ENCODE results near the gene MLXIP. TPM values are rescaled to one million over a fixed set of nuclear protein-coding genes. Genes with fewer than 3 reads are reported as not detected.

MLXIP gene
- total RNA-seq, 1 experiment from 2014 or later, result 32.4 TPM

DNA sequence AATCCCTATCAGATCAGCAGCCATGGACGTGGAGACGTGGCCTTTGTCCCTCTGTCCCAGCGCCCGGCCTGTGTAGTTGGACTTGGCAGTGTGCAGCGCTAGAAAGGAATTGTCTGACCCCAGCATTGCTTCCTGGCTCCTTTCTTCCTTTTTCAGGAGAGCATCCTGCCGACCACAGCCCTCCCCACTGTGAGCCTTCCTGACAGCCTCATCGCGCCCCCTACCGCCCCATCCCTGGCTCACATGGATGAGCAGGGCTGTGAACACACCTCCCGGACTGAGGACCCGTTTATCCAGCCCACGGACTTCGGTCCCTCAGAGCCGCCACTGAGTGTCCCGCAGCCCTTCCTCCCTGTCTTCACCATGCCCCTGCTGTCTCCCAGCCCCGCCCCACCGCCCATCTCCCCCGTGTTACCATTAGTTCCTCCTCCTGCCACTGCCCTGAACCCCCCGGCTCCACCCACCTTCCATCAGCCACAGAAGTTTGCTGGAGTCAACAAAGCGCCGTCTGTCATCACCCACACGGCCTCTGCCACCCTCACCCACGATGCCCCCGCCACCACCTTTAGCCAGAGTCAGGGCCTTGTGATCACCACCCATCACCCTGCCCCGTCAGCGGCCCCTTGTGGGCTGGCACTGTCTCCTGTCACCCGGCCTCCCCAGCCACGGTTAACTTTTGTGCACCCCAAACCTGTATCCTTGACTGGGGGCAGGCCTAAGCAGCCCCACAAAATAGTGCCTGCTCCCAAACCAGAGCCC is 54.8 kb downstream of the MLXIP start:
- Histone ChIP-seq H2BK12ac (ENCODE audit: insufficient read length, low read depth, low read length) (no peak overlapping the region), H3K23ac (ENCODE audit: insufficient read length, low read depth, low read length) (no peak overlapping the region), H2BK15ac (ENCODE audit: low read depth, low read length) (no peak overlapping the region), H2AFZ (ENCODE audit: low read length) (no peak overlapping the region), H4K20me1 (ENCODE audit: control insufficient read depth, insufficient read depth, insufficient read length) (peaks cover 2% of the 10 kb centered on the region), H3K27me3 (ENCODE audit: insufficient read depth, low read length) (no peaks in the 10 kb centered on the region), H4K91ac (ENCODE audit: insufficient read length, low read depth, low read length) (no peak overlapping the region), H3K14ac (ENCODE audit: insufficient read depth, low read length) (no peak overlapping the region), H4K8ac (replicated peaks; ENCODE audit: insufficient read length, low read depth, low read length) (no peak overlapping the region), H4K5ac (ENCODE audit: insufficient read length, low read depth, low read length) (no peak overlapping the region), H3T11ph (ENCODE audit: low read length) (no peak overlapping the region), H3K56ac (ENCODE audit: insufficient read length, low read depth, low read length) (no peak overlapping the region), H2BK5ac (ENCODE audit: insufficient read length, low read length) (no peak overlapping the region), H3K4ac (ENCODE audit: low read depth, low read length) (no peak overlapping the region), H3K27ac (ENCODE audit: insufficient read length, low read depth, low read length) (no peak overlapping the region), H3K23me2 (ENCODE audit: insufficient read length, low read depth, low read length, poor library complexity, severe bottlenecking) (no peaks in the 10 kb centered on the region), H2AK5ac (ENCODE audit: insufficient read length, low read length) (no peak overlapping the region), H3K4me2 (ENCODE audit: insufficient read depth, insufficient read length, low read length) (no peak overlapping the region), H2BK20ac (ENCODE audit: low read depth, low read length, poor library complexity, severe bottlenecking) (no peak overlapping the region), H3K9ac (ENCODE audit: extremely low read depth, insufficient read length, low read length) (no peak overlapping the region), H3K4me1 (ENCODE audit: insufficient read depth, low read length) (no peaks in the 10 kb centered on the region), H3K18ac (ENCODE audit: insufficient read length, low read depth, low read length) (no peak overlapping the region), H3K9me3 (ENCODE audit: control insufficient read depth, low read depth, low read length) (no peaks in the 10 kb centered on the region), H3K79me2 (ENCODE audit: insufficient read depth, low read length) (no peaks in the 10 kb centered on the region), H3K79me1 (ENCODE audit: insufficient read depth, low read depth, low read length, poor library complexity, severe bottlenecking) (no peaks in the 10 kb centered on the region), H2BK120ac (ENCODE audit: low read depth, low read length, poor library complexity, severe bottlenecking) (no peak overlapping the region)
- Mint-ChIP-seq H3K27ac (no peak overlapping the region; a peak in 1 of 7 replicates), H3K4me3 (no peak overlapping the region; a peak in 1 of 5 replicates), H3K9me3 (no peaks in the 10 kb centered on the region), H3K36me3 (ENCODE audit: insufficient read depth in 1 of 3, low read depth in 3 of 3) (peaks cover 24 to 50% (median 36%) of the 10 kb centered on the region in 3 experiments), H3K27me3 (ENCODE audit: low read depth) (no peaks in the 10 kb centered on the region), H3K4me1 (peaks cover 0 to 13% of the 10 kb centered on the region in 2 experiments; a peak in 2 of 4 replicates)
- DNase-seq, result peak; percentile 73
- TF ChIP-seq, protein P1, sequence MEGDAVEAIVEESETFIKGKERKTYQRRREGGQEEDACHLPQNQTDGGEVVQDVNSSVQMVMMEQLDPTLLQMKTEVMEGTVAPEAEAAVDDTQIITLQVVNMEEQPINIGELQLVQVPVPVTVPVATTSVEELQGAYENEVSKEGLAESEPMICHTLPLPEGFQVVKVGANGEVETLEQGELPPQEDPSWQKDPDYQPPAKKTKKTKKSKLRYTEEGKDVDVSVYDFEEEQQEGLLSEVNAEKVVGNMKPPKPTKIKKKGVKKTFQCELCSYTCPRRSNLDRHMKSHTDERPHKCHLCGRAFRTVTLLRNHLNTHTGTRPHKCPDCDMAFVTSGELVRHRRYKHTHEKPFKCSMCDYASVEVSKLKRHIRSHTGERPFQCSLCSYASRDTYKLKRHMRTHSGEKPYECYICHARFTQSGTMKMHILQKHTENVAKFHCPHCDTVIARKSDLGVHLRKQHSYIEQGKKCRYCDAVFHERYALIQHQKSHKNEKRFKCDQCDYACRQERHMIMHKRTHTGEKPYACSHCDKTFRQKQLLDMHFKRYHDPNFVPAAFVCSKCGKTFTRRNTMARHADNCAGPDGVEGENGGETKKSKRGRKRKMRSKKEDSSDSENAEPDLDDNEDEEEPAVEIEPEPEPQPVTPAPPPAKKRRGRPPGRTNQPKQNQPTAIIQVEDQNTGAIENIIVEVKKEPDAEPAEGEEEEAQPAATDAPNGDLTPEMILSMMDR (conservative IDR thresholded peaks at IDR 0.05), result peak; percentile 41
- no CpG with 5 or more reads among the region's 28 CpGs for WGBS (ENCODE audit: extremely low coverage, insufficient read length, low lambda C conversion rate)

Measured in H9 (cell line).